Neural cell (in vitro differentiated cells): ENCODE results near the gene PYGO2.

ENCODE experiments used
- EP300 ChIP-seq: fragments of 450-650 bp; conservative IDR thresholded peaks from 2 replicates; pipeline ENCODE4 v1.6.1; 2014; ENCODE audit warnings: antibody characterized with exemption, mild to moderate bottlenecking, moderate library complexity; ENCODE audit not compliant: poor library complexity, severe bottlenecking
- EZH2 ChIP-seq: fragments of 200-600, 300-800 bp; shearing (Covaris generic), sonication (generic); IDR thresholded peaks from 2 replicates; pipeline ENCODE4 v1.6.1; 2014; ENCODE audit warnings: antibody characterized with exemption, low read length, borderline replicate concordance, mild to moderate bottlenecking; ENCODE audit not compliant: insufficient read depth, poor library complexity, severe bottlenecking
- MXI1 ChIP-seq: fragments of 450-650 bp; conservative IDR thresholded peaks from 2 replicates; pipeline ENCODE4 v1.6.1; 2014; ENCODE audit warnings: antibody characterized with exemption, mild to moderate bottlenecking; ENCODE audit not compliant: poor library complexity, severe bottlenecking
- POLR2AphosphoS5 ChIP-seq: IDR thresholded peaks from 2 replicates; pipeline ENCODE4 v1.6.1; 2012
- RAD21 ChIP-seq: fragments of 450-650 bp; conservative IDR thresholded peaks from 2 replicates; pipeline ENCODE4 v1.6.1; 2014; ENCODE audit warnings: antibody characterized with exemption, mild to moderate bottlenecking, moderate library complexity
- SMC3 ChIP-seq: fragments of 450-650 bp; conservative IDR thresholded peaks from 2 replicates; pipeline ENCODE4 v1.6.1; 2014; ENCODE audit warnings: antibody characterized with exemption, mild to moderate bottlenecking, moderate library complexity; ENCODE audit not compliant: poor library complexity
- TAF1 ChIP-seq: IDR thresholded peaks from 2 replicates; pipeline ENCODE4 v1.6.1; 2012; ENCODE audit warnings: low read depth
- TF ChIP-seq, protein P1 (sequence below): fragments of 450-650 bp; IDR thresholded peaks from 2 replicates; pipeline ENCODE4 v1.5.1; 2014; ENCODE audit warnings: antibody characterized with exemption, mild to moderate bottlenecking, moderate library complexity; ENCODE audit not compliant: poor library complexity, severe bottlenecking
- TF ChIP-seq, protein P2 (sequence below): IDR thresholded peaks from 2 replicates; pipeline ENCODE4 v1.6.1; 2012; ENCODE audit warnings: borderline replicate concordance

DNA sequence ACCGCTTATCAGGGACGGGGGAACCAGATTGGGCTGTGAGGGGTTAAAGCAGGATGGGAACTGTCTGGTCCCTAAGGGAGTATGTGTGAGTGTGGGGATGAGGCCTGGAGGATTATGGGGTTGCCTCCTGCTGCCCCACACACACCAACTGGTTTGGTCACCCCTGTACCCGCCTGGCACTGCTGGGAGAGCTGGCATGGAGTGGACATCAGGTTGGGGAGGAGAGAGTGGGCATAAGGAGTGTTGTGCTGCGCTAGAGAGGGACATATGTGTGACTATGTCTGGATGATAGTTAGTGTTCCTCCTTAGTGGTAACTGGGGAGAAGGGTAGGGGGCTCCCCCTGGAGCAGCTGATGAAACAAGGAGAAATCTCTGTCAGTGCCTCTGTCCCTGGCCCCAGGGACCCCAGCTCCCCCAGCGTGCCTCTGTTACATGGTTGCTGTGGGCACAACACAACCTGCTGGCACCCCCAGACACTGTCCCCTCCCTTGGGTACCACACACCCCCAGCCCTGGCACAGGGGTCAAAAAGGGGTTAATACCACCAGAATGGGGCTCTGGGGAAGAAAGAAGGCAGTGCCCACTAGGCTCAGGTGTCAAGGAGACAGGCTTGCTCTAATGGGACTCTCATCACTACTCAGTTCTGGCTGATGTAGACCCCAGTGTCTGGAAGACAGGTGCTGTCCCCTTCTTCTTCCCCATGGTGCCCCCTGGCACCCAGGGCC is 42.9 kb upstream of the PYGO2 start:
- TF ChIP-seq, protein P1, sequence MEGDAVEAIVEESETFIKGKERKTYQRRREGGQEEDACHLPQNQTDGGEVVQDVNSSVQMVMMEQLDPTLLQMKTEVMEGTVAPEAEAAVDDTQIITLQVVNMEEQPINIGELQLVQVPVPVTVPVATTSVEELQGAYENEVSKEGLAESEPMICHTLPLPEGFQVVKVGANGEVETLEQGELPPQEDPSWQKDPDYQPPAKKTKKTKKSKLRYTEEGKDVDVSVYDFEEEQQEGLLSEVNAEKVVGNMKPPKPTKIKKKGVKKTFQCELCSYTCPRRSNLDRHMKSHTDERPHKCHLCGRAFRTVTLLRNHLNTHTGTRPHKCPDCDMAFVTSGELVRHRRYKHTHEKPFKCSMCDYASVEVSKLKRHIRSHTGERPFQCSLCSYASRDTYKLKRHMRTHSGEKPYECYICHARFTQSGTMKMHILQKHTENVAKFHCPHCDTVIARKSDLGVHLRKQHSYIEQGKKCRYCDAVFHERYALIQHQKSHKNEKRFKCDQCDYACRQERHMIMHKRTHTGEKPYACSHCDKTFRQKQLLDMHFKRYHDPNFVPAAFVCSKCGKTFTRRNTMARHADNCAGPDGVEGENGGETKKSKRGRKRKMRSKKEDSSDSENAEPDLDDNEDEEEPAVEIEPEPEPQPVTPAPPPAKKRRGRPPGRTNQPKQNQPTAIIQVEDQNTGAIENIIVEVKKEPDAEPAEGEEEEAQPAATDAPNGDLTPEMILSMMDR = no peak
- no peak for TF ChIP-seq EP300
- no peak for TF ChIP-seq POLR2AphosphoS5
- no peak for TF ChIP-seq TAF1
- TF ChIP-seq EZH2 = no peak
- TF ChIP-seq MXI1 = no peak
- TF ChIP-seq SMC3 = no peak
- TF ChIP-seq, protein P2, sequence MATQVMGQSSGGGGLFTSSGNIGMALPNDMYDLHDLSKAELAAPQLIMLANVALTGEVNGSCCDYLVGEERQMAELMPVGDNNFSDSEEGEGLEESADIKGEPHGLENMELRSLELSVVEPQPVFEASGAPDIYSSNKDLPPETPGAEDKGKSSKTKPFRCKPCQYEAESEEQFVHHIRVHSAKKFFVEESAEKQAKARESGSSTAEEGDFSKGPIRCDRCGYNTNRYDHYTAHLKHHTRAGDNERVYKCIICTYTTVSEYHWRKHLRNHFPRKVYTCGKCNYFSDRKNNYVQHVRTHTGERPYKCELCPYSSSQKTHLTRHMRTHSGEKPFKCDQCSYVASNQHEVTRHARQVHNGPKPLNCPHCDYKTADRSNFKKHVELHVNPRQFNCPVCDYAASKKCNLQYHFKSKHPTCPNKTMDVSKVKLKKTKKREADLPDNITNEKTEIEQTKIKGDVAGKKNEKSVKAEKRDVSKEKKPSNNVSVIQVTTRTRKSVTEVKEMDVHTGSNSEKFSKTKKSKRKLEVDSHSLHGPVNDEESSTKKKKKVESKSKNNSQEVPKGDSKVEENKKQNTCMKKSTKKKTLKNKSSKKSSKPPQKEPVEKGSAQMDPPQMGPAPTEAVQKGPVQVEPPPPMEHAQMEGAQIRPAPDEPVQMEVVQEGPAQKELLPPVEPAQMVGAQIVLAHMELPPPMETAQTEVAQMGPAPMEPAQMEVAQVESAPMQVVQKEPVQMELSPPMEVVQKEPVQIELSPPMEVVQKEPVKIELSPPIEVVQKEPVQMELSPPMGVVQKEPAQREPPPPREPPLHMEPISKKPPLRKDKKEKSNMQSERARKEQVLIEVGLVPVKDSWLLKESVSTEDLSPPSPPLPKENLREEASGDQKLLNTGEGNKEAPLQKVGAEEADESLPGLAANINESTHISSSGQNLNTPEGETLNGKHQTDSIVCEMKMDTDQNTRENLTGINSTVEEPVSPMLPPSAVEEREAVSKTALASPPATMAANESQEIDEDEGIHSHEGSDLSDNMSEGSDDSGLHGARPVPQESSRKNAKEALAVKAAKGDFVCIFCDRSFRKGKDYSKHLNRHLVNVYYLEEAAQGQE = no peak
- no peak for TF ChIP-seq RAD21
